ENCODE measurements around the gene WNT6.
"Not testable (repeated sequence)": the region's sequence is repeated elsewhere in the genome, so short reads cannot be mapped to it uniquely, and the experiment has no call there.

WNT6 gene

GRCh38 chr2:218830526-218831306 lies 28.9 kb upstream of the WNT6 start:
- no peak for DNase-seq (ENCODE audit: low spot score)

DNA sequence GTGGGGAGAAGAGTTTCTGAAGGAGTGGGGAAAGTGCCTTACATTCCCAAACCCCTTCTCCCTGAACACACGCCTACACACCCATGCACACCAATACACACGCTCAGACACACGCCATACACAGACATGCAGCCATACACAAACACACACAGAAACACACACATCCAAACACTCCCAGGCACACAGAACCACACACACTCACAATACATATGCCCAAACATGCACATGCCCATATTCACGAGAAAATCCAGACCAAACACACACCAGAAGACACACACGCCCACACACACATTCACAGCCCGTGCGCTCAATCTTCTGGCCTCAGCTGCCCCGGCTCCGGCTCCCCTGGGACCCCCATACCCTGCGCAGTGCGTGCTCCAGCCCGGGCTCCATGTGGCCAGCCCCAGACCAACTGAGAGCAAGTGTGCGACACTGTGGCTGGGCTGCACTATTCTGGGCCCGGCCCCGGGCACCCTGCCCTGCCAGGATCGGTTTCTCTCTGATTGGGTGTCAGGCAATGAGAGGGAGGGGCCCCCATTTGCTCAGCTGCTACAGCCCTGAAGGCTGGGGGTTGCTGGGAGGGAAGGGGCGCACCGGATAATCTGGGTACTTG lies 28.1 kb upstream of the WNT6 start, which contains the start of gene PRKAG3:
Gene PRKAG3 (minus strand): TSS at position 426 of the 613 bp plus-strand sequence.
- no peak for DNase-seq (ENCODE audit: low spot score)

GRCh38 chr2:218832081-218832480 lies 27.5 kb upstream of the WNT6 start:
- no peak for DNase-seq (ENCODE audit: low spot score)

DNA sequence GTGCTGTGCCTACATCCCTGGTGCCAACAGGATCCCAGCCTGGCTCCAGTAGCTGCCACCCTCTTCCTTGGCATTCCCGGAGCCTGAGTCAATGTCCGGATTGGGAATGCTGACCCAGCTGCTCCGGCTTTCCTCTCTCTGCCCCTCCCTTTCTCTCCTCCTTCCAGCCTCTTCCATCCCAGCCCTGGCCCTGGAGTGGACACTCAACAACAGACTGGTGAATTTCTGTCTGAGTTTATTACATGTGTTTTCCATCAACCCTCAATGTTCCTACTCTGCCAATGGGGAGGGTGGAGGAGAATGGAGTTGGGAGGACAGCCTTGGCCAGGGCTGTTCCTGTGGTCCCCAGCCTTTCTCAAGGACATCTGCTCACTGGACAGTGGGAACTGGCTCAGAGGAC lies 27.1 kb upstream of the WNT6 start:
- DNase-seq (ENCODE audit: low spot score), result peak; percentile 79

DNA sequence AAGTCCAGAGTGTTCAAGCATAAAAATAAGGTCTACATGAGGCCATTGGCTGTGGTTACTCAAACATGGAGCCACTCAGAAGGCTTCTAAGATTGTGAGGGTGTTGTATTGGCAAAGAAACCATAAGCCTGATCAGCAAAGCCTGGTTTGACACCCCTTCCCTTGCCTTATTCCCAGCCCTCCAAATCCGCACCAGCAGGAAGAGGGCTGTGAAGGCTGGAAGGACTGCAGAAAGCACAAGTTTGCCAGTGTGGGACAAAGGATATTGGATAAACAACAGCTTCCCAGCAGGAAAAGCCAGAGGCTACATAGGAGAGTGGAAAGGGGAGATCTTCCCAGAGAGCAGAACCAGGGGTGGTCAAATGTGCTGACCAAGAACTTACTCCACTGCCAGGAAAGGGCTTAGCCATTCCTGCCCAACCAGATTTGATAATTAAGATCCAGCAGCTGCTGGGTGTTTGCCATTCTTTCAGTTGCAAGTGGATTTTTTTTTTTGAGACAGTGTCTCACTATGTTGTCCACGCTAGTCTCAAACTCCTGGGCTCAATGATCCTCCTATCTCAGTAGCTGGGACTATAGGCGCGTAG lies 26.5 kb upstream of the WNT6 start:
- no peak for DNase-seq (ENCODE audit: low spot score)

GRCh38 chr2:218834685-218835084 lies 24.9 kb upstream of the WNT6 start:
- DNase-seq (ENCODE audit: low spot score), result no peak

- DNase-seq (ENCODE audit: low spot score), result no peak
Observed at GRCh38 chr2:218837495-218837894, 22.1 kb upstream of the WNT6 start.

DNA sequence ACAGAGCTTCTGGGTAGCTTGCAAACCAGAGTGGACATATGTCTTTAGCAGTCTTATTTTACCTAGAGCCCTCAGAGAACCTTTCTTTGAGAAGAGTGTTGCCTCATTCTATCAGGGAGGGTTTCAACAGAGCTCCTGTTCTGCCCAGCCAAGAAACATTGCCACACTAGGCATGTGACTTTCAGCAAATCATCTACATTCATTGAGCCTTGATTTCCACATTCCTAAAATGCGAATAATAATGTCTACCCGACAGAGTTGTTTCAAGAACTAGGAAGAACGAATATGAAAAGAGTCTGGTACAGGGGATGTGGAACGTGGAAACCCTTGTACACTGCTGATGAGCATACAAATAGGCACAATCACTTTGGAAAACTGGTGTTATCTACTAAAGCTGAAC lies 20.2 kb upstream of the WNT6 start:
- peak; percentile 84 for DNase-seq (ENCODE audit: low spot score)

DNA sequence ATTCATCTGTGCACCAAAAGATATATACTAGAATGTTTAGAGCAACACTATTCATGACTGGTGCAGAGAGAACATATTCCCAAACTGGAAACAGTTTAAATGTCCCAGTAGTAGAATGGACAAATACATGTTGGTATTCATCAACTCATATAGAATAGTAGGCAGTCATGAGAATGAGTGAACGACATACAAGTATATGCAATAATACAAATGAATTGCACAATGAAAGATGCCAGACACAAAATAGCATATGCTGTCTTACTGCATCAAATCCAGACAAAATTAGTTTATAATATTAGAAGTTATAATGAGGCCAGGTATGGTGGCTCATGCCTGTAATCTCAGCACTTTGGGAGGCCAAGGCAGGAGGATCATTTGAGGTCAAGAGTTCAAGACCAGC lies 19.7 kb upstream of the WNT6 start:
- DNase-seq (ENCODE audit: low spot score), result no peak

DNA sequence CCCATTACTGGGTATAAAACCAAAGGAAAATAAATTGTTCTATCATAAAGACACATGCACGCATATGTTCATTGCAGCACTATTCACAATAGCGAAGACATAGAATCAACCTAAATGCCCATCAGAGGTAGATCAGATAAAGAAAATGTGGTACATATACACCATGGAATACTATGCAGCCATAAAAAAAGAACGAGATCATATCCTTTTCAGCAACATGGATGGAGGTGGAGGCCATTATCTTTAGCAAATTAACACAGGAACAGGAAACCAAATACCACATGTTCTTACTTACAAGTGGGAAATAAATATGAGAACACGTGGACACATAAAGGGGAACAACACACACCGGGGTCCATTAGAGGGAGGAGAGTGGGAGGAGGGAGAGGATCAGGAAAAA lies 15.3 kb upstream of the WNT6 start:
- not testable (repeated sequence) for DNase-seq (ENCODE audit: low spot score)

- not testable (repeated sequence) for DNase-seq (ENCODE audit: low spot score)
Observed at GRCh38 chr2:218846963-218847362, 12.6 kb upstream of the WNT6 start.

- no peak for DNase-seq (ENCODE audit: low spot score)
Observed at GRCh38 chr2:218849721-218850120, 9.9 kb upstream of the WNT6 start.

GRCh38 chr2:218850796-218851195 lies 8.8 kb upstream of the WNT6 start:
- no peak for DNase-seq (ENCODE audit: low spot score)

GRCh38 chr2:218851286-218851685 lies 8.3 kb upstream of the WNT6 start:
- no peak for DNase-seq (ENCODE audit: low spot score)

DNA sequence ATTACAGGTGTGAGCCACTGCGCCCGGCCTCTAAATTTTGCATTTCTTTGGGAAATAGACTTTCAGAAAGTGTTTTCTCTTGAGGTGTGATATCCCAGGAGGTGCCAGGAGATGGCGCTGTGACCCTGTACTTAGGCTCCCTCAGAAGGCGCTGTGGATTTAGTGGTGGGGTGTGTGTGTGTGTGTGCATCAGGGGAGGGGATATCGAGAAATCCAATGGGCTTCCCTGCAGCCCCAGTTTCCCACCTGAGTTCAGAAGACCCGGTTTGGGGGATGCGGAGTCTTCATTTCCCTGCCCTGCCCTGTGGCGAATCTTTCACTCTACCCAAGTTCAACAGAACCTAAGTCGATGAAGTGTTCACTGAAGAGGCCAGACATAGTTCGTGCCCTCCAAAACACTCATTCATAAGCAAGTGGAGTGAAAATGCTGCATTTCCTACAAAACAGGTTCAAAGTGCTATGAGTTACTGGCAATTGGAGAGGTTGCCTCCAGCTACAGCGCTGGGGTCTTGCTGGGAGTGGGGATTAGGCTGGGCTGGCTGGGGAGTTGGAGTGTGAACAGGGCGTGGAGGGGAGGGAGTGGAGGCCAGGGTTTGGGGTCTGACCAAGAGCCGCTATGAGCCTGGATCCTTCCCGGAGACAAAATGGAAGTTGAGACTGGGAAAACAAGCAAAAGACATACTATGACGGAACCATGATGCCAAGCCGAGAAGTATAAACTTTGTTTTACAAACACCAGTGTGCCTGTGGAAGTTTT lies 6.5 kb upstream of the WNT6 start:
- peak; percentile 56 for DNase-seq (ENCODE audit: low spot score)

DNA sequence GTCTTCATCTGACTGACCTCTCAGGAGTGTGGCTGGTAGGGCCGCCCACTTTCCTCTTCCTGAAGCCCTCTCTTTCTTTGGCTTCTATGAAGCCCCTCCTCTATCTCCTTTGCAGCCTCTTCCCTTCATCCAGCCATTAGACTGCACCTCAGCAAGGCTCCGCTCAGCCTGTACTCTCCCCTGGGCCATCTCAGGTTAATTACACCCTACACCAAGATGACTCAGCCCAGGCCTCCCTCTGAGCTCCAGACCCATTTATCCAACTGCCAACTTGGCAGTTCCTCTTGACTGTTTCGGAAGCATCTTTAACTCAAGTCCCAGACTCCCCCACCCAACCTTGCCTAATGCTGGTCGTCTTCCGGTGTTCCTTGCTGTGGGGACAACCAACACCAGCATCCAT lies 5.8 kb upstream of the WNT6 start:
- no peak for DNase-seq (ENCODE audit: low spot score)

DNA sequence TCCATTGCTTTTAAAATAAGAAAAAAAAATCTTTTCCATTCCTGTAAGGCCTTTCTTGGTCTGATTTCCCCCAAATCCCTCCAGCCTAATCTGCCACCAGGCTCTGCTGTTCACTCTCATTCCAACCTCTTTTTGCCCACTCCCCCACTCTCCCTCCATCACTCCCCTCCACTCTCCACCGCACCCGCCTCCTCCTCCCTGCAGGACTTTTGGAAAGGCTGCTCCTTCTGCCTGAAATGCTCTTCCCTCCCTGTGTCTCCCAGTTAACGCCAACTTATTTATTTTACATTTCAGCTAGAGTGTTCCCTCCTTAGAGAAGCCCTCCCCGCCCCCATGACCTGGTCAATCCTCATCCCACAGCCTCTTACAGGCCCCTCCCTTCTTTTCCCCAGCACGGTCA lies 4.7 kb upstream of the WNT6 start:
- no peak for DNase-seq (ENCODE audit: low spot score)

GRCh38 chr2:218855305-218856166 lies 4.1 kb upstream of the WNT6 start:
- DNase-seq (ENCODE audit: low spot score), result no peak

DNA sequence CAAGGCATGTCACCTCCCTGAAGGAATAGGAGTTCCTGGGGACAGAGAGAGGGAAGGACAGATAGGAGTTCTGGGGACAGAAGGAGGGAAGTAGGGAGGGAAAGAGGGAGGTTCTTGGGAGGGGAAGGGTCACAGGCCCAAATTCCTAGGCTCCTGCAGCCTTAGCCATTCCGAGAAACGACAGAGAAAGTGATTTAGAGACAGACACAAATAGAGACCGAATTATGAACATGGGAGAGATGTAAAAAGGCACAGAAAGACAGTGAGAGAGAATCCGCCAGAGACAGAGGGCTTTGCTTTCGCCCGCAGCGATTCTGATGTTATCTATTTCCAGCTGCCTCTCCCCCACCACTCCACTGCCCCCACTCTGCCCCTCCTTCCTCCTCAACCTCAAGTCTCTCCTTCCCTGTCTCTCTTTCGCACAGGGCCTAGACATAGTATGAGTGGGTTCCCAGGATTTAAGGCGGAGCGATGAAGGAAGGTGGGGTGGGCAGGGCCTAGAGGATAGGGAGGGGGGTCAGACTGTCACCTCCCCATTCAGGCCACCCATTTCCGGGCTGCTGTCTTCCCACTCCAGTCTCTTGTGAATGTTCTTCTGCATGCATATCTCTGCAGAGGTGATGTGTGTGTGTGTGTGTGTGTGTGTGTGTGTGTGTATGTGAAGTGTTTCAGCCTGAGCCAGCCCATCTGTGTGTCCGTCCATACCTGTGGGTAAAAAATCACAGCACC lies 3.3 kb upstream of the WNT6 start:
- DNase-seq (ENCODE audit: low spot score), result no peak

- no peak for DNase-seq (ENCODE audit: low spot score)
Observed at GRCh38 chr2:218856896-218857243, 2.7 kb upstream of the WNT6 start.

All from AG08395 (cell line).